Esophagus (tissue), 2 donors: ENCODE data around the gene GCN1. TPM values are rescaled to one million over a fixed set of nuclear protein-coding genes. Genes with fewer than 3 reads are reported as not detected.
"Not testable (repeated sequence)": the region's sequence is repeated elsewhere in the genome, so short reads cannot be mapped to it uniquely, and the experiment has no call there.

Source experiments
- H3K27ac ChIP-seq, 2 donors: one replicate each; pipeline ENCODE4 v1.5.1; 2013; ENCODE audit warnings: low read depth in 2 of 2, mild to moderate bottlenecking in 2 of 2, inconsistent platforms in 1 of 2, low read length in 1 of 2, moderate library complexity in 1 of 2
- H3K27me3 ChIP-seq, 2 donors: one replicate each; pipeline ENCODE4 v1.6.1; 2013; ENCODE audit warnings: low read length in 2 of 2, control low read depth in 1 of 2, mild to moderate bottlenecking in 1 of 2; ENCODE audit not compliant: insufficient read depth in 2 of 2, control insufficient read depth in 1 of 2
- H3K36me3 ChIP-seq, 2 donors: one replicate each; pipeline ENCODE4 v1.6.1; 2013; ENCODE audit warnings: low read length in 1 of 2; ENCODE audit not compliant: control insufficient read depth in 2 of 2, insufficient read depth in 2 of 2
- H3K4me1 ChIP-seq, 2 donors: one replicate each; pipeline ENCODE4 v1.6.1; 2013; ENCODE audit warnings: low read length in 1 of 2; ENCODE audit not compliant: control insufficient read depth in 2 of 2, insufficient read depth in 2 of 2
- H3K4me3 ChIP-seq, 2 donors: one replicate each; pipeline ENCODE4 v1.5.1; 2013; ENCODE audit warnings: low read length in 2 of 2, mild to moderate bottlenecking in 2 of 2, low read depth in 1 of 2, moderate library complexity in 1 of 2
- H3K9me3 ChIP-seq, 2 donors: one replicate each; pipeline ENCODE4 v1.6.1; 2013; ENCODE audit warnings: mild to moderate bottlenecking in 2 of 2, low read depth in 1 of 2, low read length in 1 of 2, moderate library complexity in 1 of 2; ENCODE audit not compliant: control insufficient read depth in 2 of 2, insufficient read depth in 1 of 2
- WGBS, 2 donors: extraction: QIAGEN DNeasy Blood & Tissue Kit; methylation state at CpG; one replicate each; pipeline ENCODE4 v1.1.7; 2013; 5-methylcytosine and 5-hydroxymethylcytosine counted together
- polyA plus RNA-seq, 2 donors: library from polyadenylated mRNA; stranded (reverse); fragments of 200-250 nt; gene quantifications; one replicate each; pipeline ENCODE4 v1.2.3, GENCODE V29; 2013
- donor health status: healthy with polysubstance abuse.
- donor health status: Bipolar disorder and iron deficiency.

GCN1 gene
- polyA plus RNA-seq, 2 donors: 22.9 to 28.1 TPM

DNA sequence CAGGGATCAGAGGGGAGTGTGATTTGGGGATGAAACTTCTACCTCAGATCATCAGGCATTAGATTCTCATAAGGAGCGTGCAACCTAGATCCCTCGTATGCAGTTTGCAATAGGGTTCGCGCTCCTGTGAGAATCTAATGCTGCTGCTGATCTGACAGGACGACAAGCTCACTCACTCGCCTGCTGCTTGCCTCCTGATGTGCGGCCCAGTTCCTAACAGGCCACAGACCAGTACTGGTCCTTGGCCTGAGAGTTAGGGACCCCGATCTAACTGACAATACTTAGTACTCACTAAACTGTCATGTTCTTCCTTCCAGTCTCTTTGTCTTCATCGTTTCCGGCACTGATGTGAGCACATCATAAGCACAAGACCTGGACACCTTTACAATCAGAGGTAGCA, 11.7 kb upstream of the GCN1 start:
- Histone ChIP-seq H3K4me1 (peaks cover 0 to 2% of the 10 kb centered on the region in 2 donors), H3K27me3 (no peaks in the 10 kb centered on the region), H3K4me3 (no peak overlapping the region), H3K9me3 (no peaks in the 10 kb centered on the region), H3K36me3 (peaks cover 0 to 4% of the 10 kb centered on the region in 2 donors), H3K27ac (no peak overlapping the region)
- WGBS, 2 donors: 95 to 97% methylated on average over 10 of the region's 10 CpGs

DNA sequence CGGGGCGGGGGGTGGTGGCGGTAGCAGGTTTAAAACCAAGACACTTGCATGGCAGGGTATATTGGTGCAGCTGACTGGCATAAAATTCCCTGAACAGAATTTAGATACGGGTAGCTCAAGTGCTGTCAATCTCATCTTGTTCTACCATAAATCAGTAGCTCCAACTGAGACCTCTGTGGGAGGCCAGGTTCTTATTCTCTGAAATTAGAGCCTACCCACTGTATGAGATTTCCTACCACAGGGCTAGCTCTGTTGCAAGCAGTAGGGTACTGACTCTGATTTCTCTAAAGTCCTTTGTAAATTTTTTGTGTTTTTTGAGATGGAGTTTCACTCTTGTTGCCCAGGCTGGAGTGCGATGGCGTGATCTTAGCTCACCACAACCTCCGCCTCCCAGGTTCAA, 9.7 kb upstream of the GCN1 start:
- Histone ChIP-seq H3K4me1 (peaks cover 0 to 1% of the 10 kb centered on the region in 2 donors), H3K9me3 (no peaks in the 10 kb centered on the region), H3K36me3 (peaks cover 0 to 1% of the 10 kb centered on the region in 2 donors), H3K27ac (no peak overlapping the region), H3K4me3 (no peak overlapping the region), H3K27me3 (no peaks in the 10 kb centered on the region)
- 92 to 94% methylated on average over 7 of the region's 7 CpGs for WGBS, 2 donors

DNA sequence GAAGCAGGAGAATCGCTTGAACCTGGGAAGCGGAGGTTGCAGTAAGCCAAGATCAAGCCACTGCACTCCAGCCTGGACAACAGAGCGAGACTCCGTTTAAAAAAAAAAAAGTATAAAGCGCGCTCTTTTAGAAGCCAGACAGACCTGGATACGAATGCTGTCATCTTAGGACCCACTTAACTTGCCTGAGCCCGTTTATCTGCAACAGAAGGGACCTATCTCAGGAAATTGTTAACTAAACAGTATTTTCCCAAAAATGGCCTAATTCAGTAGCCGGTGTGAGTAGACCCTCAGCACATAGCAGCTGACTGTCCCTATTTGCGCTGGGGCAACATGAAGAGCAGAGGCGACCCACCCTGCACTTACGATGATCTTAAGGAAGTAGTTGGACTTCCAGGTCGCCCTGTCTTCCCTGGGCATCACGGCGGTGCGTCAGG, 5.9 kb upstream of the GCN1 start:
- H3K4me1 ChIP-seq: peaks cover 0 to 3% of the 10 kb centered on the region in 2 donors
- H3K36me3 ChIP-seq: peaks cover 6 to 17% of the 10 kb centered on the region in 2 donors
- H3K27me3 ChIP-seq: no peaks in the 10 kb centered on the region
- H3K4me3 ChIP-seq: peak overlapping the region; percentile 88 to 97
- peak overlapping the region; percentile 84 to 98 for H3K27ac ChIP-seq
- H3K9me3 ChIP-seq: no peaks in the 10 kb centered on the region
- WGBS, 2 donors: 1 to 2% methylated on average over 16 of the region's 16 CpGs

DNA sequence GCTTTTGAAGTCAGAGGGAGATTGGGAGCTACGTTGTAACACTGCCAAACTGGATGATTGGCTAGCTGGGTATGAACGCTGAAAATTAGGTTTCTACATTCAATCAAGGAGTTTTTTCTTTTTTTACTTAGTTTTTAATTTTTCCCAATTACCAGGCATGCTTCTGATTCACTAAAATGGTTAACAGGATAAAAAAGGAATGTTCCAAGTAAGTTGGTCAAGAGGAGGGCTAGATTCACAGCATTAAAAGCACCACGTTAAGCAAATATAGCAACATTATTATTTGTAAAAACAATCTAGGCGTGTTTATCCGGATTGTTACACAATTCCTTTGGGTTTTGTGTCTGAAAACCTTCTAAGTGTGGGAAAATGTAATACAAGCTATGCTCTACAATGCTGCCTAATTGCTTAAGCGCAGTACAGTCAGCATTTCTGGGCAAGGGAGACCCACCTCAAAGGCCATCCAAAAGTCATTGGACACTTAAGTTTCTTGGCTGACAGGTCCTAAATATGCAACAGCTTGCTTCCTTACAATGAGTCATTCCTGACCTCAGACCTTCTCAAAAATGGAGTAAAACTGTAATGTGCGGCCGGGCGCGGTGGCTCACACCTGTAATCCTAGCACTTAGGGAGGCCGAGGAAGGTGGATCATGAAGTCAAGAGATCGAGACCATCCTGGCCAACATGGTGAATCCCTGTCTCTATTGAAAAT, 5.2 kb upstream of the GCN1 start:
- H3K27ac ChIP-seq: peak overlapping the region; percentile 84 to 98
- peaks cover 0 to 3% of the 10 kb centered on the region in 2 donors for H3K4me1 ChIP-seq
- H3K4me3 ChIP-seq: peak overlapping the region; percentile 88 to 97
- peaks cover 6 to 17% of the 10 kb centered on the region in 2 donors for H3K36me3 ChIP-seq
- H3K27me3 ChIP-seq: no peaks in the 10 kb centered on the region
- no peaks in the 10 kb centered on the region for H3K9me3 ChIP-seq
- 12 to 13% methylated on average over 12 of the region's 12 CpGs for WGBS, 2 donors

DNA sequence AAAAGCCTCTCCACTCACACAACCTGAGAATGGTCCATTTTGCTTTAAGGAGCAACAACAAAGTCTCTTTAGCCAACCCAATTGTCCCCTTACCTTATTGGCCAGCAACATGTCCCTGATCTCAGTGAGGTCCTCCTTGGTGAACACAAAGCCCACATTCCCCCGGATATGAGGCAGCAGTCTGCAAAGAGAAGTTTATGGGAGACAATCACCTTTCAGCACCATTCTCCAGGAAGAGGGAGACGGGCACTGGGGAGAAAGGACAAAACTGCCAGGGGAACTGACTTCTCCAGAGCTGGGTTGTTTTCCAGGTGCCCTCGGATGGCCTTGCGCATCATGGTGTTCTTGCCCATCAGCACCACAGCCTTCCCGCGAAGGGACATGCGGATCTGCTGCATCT, 4.5 kb upstream of the GCN1 start:
- 53 to 64% methylated on average over 7 of the region's 7 CpGs for WGBS, 2 donors
- H3K4me1 ChIP-seq: peaks cover 0 to 3% of the 10 kb centered on the region in 2 donors

DNA sequence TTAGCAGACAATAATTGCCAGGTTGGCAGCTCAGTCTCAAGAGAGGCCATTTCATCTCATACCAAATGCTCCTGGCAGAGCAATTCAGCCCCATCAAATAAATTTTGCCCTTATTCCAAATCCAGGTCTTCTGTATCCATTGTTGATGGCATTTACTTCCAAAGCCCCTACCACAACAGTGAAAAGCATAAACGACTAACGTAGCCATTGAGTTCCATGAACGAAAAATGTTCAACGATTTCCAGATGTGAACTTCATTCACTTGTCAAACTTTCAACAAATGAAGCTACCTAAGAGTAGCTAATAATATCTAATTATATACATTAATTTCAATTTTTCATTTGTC, 3.0 kb upstream of the GCN1 start:
- H3K9me3 ChIP-seq: no peaks in the 10 kb centered on the region
- peaks cover 3% of the 10 kb centered on the region in 2 donors for H3K4me1 ChIP-seq
- no peak overlapping the region for H3K4me3 ChIP-seq
- H3K27me3 ChIP-seq: no peaks in the 10 kb centered on the region
- peaks cover 6 to 17% of the 10 kb centered on the region in 2 donors for H3K36me3 ChIP-seq
- peak overlapping the region in 1 of 2 donors; percentile 3 for H3K27ac ChIP-seq
- 75% methylated on average over 4 of the region's 4 CpGs for WGBS, 2 donors

More for the DNA sequence above, 4.5 kb upstream of the GCN1 start:
- H3K9me3 ChIP-seq: no peaks in the 10 kb centered on the region
- H3K36me3 ChIP-seq: peaks cover 6 to 17% of the 10 kb centered on the region in 2 donors
- H3K27ac ChIP-seq: peak overlapping the region; percentile 44 to 63
- H3K27me3 ChIP-seq: no peaks in the 10 kb centered on the region
- H3K4me3 ChIP-seq: peak overlapping the region in 1 of 2 donors; percentile 97

DNA sequence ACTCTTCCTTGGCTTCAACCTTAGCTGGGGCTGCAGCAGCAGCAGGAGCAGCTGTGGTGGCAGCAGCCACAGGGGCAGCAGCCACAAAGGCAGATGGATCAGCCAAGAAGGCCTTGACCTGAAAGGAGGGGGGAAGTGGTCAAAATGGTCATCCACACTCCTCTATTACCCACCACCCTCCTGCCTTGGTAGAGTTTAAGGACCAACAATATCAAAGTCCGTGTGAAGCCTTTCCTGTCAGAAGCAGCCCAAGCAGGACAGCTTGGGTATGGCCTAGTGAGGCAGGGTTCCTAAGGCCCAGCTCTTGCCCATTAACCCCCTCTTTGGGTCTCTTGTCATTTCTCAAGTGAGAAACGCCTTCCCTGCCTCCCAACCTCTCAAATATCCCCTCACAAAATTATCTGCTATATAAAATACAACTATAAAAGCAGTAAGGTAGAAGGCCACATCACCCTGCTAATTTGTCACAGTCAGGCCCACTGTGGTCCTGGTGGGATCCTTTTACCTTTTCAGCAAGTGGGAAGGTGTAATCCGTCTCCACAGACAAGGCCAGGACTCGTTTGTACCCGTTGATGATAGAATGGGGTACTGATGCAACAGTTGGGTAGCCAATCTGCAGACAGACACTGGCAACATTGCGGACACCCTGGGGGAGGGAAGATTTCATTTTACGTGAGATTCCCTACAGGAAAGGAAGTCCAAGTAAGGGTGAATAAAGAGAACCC, 2.5 kb upstream of the GCN1 start:
- not testable (repeated sequence) for H3K27me3 ChIP-seq, H3K9me3 ChIP-seq, H3K4me1 ChIP-seq, H3K4me3 ChIP-seq
- peak overlapping the region in 1 of 2 donors; percentile 40 for H3K27ac ChIP-seq
- H3K36me3 ChIP-seq: peaks cover 6 to 17% of the 10 kb centered on the region in 2 donors
- 63 to 67% methylated on average over 7 of the region's 7 CpGs for WGBS, 2 donors

DNA sequence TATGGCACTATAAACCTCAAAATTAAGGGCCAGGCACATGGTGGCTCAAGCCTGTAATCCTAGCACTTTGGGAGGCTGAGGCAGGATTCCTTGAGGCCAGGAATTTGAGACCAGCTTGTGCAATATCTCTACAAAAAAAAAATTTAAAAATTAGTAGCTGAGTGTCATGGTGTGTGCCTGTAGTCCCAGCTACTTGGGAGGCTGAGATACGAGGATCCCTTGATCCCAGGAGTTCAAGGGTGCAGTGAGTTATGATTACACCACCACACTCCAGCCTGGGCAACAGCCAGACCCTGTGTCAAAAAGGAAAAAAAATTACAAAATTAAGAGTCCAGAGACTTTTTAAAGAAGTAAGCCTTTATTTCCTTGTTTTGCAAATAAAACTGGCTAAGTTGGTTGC, 1.8 kb upstream of the GCN1 start:
- no peaks in the 10 kb centered on the region for H3K9me3 ChIP-seq
- WGBS, 2 donors: 55 to 68% methylated on average over 1 of the region's 1 CpG
- peaks cover 3% of the 10 kb centered on the region in 2 donors for H3K4me1 ChIP-seq

DNA sequence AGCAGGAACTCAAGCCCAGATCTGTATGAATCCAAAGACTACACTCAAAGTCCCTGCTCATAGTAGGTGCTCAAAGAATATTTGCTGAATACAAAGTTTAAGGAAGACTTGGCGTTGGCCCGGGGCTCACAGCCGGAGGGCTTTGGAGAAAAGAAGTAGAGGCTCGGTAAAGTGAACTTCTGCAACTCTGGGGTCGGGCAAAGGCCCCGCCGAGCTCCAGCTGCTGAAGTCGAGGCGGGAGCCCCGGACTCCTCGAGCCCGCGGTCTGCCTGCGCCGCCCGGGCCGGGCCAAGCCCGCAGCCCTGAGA, 335 bp downstream of the GCN1 start:
- peak overlapping the region; percentile 85 to 98 for H3K27ac ChIP-seq
- H3K27me3 ChIP-seq: no peaks in the 10 kb centered on the region
- WGBS, 2 donors: 0 to 1% methylated on average over 12 to 18 of the region's 18 CpGs
- H3K36me3 ChIP-seq: peaks cover 6 to 15% of the 10 kb centered on the region in 2 donors
- H3K9me3 ChIP-seq: no peaks in the 10 kb centered on the region
- H3K4me1 ChIP-seq: peaks cover 2 to 3% of the 10 kb centered on the region in 2 donors
- peak overlapping the region; percentile 64 to 88 for H3K4me3 ChIP-seq

More for the DNA sequence above, 1.8 kb upstream of the GCN1 start:
- Histone ChIP-seq H3K27me3 (no peaks in the 10 kb centered on the region), H3K36me3 (peaks cover 6 to 17% of the 10 kb centered on the region in 2 donors), H3K27ac (no peak overlapping the region), H3K4me3 (no peak overlapping the region)
